ENCODE results near the gene ACKR3.

Gene ACKR3

DNA sequence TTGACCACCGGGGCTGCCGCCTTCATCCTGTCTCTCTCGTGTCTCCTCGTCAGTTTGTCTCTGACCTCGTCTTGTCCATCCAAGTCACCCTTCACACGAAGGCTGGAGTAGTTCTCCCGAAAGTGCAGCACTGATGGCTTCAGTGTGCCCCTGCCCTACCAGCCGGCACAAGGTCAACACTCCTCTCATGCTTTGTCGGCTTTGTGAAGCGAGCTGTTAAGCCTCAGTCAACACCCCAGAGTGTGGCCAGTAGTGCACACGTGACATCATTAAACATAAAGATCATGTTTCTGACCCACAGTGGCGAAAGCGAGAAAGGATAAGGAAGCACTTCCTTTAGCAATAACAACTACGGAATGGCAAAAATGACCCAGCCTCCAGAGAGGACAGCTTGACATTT is 23.2 kb downstream of the ACKR3 start:
- no peaks in the 10 kb centered on the region for H3K4me1 ChIP-seq (ENCODE audit: insufficient read depth, low read length, poor library complexity, severe bottlenecking)
- H3K9me2 ChIP-seq (replicated peaks; ENCODE audit: low read depth, low read length), result no peaks in the 10 kb centered on the region
- H3K79me2 ChIP-seq (ENCODE audit: insufficient read depth, low read length), result no peaks in the 10 kb centered on the region
- no peaks in the 10 kb centered on the region for H4K20me1 ChIP-seq (ENCODE audit: insufficient read depth, low read length, poor library complexity, severe bottlenecking)
- no peak overlapping the region for H3K4me2 ChIP-seq (ENCODE audit: low read depth, low read length, poor library complexity, severe bottlenecking)
- no peak overlapping the region for H2AFZ ChIP-seq (ENCODE audit: low read length)
- no peaks in the 10 kb centered on the region for H3K9me3 ChIP-seq (ENCODE audit: insufficient read depth, low read depth, low read length)
- H3K27me3 ChIP-seq (ENCODE audit: insufficient read depth, low read length, poor library complexity, severe bottlenecking), result no peaks in the 10 kb centered on the region
- H3K4me3 ChIP-seq (ENCODE audit: low read length, poor library complexity, severe bottlenecking), result no peak overlapping the region
- TF ChIP-seq CTCF (conservative IDR thresholded peaks at IDR 0.05; ENCODE audit: low read length), result no peak
- no peak for TF ChIP-seq EZH2phosphoT487 (IDR thresholded peaks at IDR 0.05; ENCODE audit: borderline replicate concordance)
- no peaks in the 10 kb centered on the region for H3K36me3 ChIP-seq (ENCODE audit: insufficient read depth, low read length)
- no peaks in the 10 kb centered on the region for H3F3A ChIP-seq (ENCODE audit: low read depth)
- no peak overlapping the region for H3K9ac ChIP-seq (ENCODE audit: low read depth, low read length, poor library complexity, severe bottlenecking)

- Histone ChIP-seq H3K9me3 (ENCODE audit: insufficient read depth, low read depth, low read length) (no peaks in the 10 kb centered on the region), H3K36me3 (ENCODE audit: insufficient read depth, low read length) (no peaks in the 10 kb centered on the region), H3K27me3 (ENCODE audit: insufficient read depth, low read length, poor library complexity, severe bottlenecking) (no peaks in the 10 kb centered on the region), H4K20me1 (ENCODE audit: insufficient read depth, low read length, poor library complexity, severe bottlenecking) (no peaks in the 10 kb centered on the region), H2AFZ (ENCODE audit: low read length) (no peak overlapping the region), H3K4me3 (ENCODE audit: low read length, poor library complexity, severe bottlenecking) (no peak overlapping the region), H3K4me1 (ENCODE audit: insufficient read depth, low read length, poor library complexity, severe bottlenecking) (no peaks in the 10 kb centered on the region), H3K79me2 (ENCODE audit: insufficient read depth, low read length) (no peaks in the 10 kb centered on the region), H3K4me2 (ENCODE audit: low read depth, low read length, poor library complexity, severe bottlenecking) (no peak overlapping the region), H3F3A (ENCODE audit: low read depth) (no peaks in the 10 kb centered on the region), H3K9ac (ENCODE audit: low read depth, low read length, poor library complexity, severe bottlenecking) (no peak overlapping the region), H3K9me2 (replicated peaks; ENCODE audit: low read depth, low read length) (no peaks in the 10 kb centered on the region)
- TF ChIP-seq CTCF (conservative IDR thresholded peaks at IDR 0.05; ENCODE audit: low read length), result no peak
- no peak for TF ChIP-seq EZH2phosphoT487 (IDR thresholded peaks at IDR 0.05; ENCODE audit: borderline replicate concordance)
These were observed 23.9 kb downstream of the ACKR3 start for GRCh38 chr2:236593531-236593930.

- Histone ChIP-seq H3K79me2 (ENCODE audit: insufficient read depth, low read length) (no peaks in the 10 kb centered on the region), H3K9ac (ENCODE audit: low read depth, low read length, poor library complexity, severe bottlenecking) (no peak overlapping the region), H3K4me1 (ENCODE audit: insufficient read depth, low read length, poor library complexity, severe bottlenecking) (no peaks in the 10 kb centered on the region), H3K27me3 (ENCODE audit: insufficient read depth, low read length, poor library complexity, severe bottlenecking) (no peaks in the 10 kb centered on the region), H2AFZ (ENCODE audit: low read length) (no peak overlapping the region), H4K20me1 (ENCODE audit: insufficient read depth, low read length, poor library complexity, severe bottlenecking) (no peaks in the 10 kb centered on the region), H3K36me3 (ENCODE audit: insufficient read depth, low read length) (no peaks in the 10 kb centered on the region), H3K4me3 (ENCODE audit: low read length, poor library complexity, severe bottlenecking) (no peak overlapping the region), H3F3A (ENCODE audit: low read depth) (no peaks in the 10 kb centered on the region), H3K9me2 (replicated peaks; ENCODE audit: low read depth, low read length) (no peaks in the 10 kb centered on the region), H3K9me3 (ENCODE audit: insufficient read depth, low read depth, low read length) (no peaks in the 10 kb centered on the region), H3K4me2 (ENCODE audit: low read depth, low read length, poor library complexity, severe bottlenecking) (no peak overlapping the region)
- TF ChIP-seq EZH2phosphoT487 (IDR thresholded peaks at IDR 0.05; ENCODE audit: borderline replicate concordance), result no peak
- no peak for TF ChIP-seq CTCF (conservative IDR thresholded peaks at IDR 0.05; ENCODE audit: low read length)
These were observed 24.3 kb downstream of the ACKR3 start for GRCh38 chr2:236593956-236594355.
